A549 (cell line): ENCODE data around the gene TCF25. TPM values are rescaled to one million over a fixed set of nuclear protein-coding genes. Genes with fewer than 3 reads are reported as not detected.
A peak's percentile ranks its signal among the peaks of the same experiment; 100 is the strongest.

ENCODE experiments used
- ATAC-seq, 2 experiments: fragments of 200-7000 bp in 1 of 2; fragments of >200 bp in 1 of 2; cut with Nextera tagmentation in 1 of 2; cut with Tn5 transposase in 1 of 2; 3 replicates each; pipeline versions ENCODE4 v1.8.0 to v1.9.1; 2018 to 2020; ENCODE audit warnings: mild to moderate bottlenecking in 1 of 2, moderate library complexity in 1 of 2
- CTCF ChIA-PET: fragments of 300-600 bp; sonication (Branson Sonifier 250); formaldehyde crosslinking; extraction: SDS; loops from one replicate; lab custom pipeline; 2021; ENCODE audit warnings: antibody characterized with exemption, inconsistent platforms; lab: Yijun Ruan, JAX
- POLR2A ChIA-PET: fragments of 350-600 bp; formaldehyde crosslinking; extraction: SDS; loops from one replicate; lab custom pipeline; 2021; ENCODE audit warnings: antibody characterized with exemption, inconsistent platforms; lab: Yijun Ruan, JAX
- DNase-seq, 2 experiments: peaks; one replicate each; pipeline versions ENCODE4 v3.0.0 to v3.0.0-alpha.2; 2011 to 2016; ENCODE audit warnings: low read depth in 1 of 2, low spot score in 1 of 2
- FAIRE-seq: peaks from 2 replicates; lab custom pipeline; 2011; peaks lifted over from hg19 to GRCh38; lab: Jason Lieb, UNC
- H3K27ac ChIP-seq, 2 experiments: fragments of >200 bp; sonication (Bioruptor Twin); formaldehyde crosslinking; 3 replicates each; pipeline ENCODE4 v1.5.1; 2016 to 2017
- H3K4me1 ChIP-seq: fragments of >200 bp; sonication (Bioruptor Twin); formaldehyde crosslinking; 3 replicates; pipeline ENCODE4 v1.6.1; 2016
- H3K4me2 ChIP-seq: fragments of >200 bp; sonication (Bioruptor Twin); formaldehyde crosslinking; 3 replicates; pipeline ENCODE4 v1.6.1; 2016
- H3K4me3 ChIP-seq: fragments of >200 bp; sonication (Bioruptor Twin); formaldehyde crosslinking; 3 replicates; pipeline ENCODE4 v1.5.1; 2016
- H3K9me3 ChIP-seq: fragments of >200 bp; sonication (Bioruptor Twin); formaldehyde crosslinking; 3 replicates; pipeline ENCODE4 v1.6.1; 2016
- BHLHE40 ChIP-seq: IDR thresholded peaks from 2 replicates; pipeline ENCODE4 v1.6.1; 2012; ENCODE audit warnings: low read depth, low read length, inconsistent platforms
- EHF ChIP-seq: fragments of 250-450 bp; sonication (Bioruptor Pico); IDR thresholded peaks from 2 replicates; pipeline ENCODE4 v1.5.0; 2020; ENCODE audit warnings: mild to moderate bottlenecking
- HDAC2 ChIP-seq: fragments of 200-600 bp; sonication (generic); IDR thresholded peaks from 2 replicates; pipeline ENCODE4 v1.6.1; 2016
- HOXB13 ChIP-seq: fragments of 250-450 bp; sonication (Bioruptor Pico); IDR thresholded peaks from 2 replicates; pipeline ENCODE4 v1.5.0; 2020; ENCODE audit warnings: low read depth, mild to moderate bottlenecking, moderate library complexity
- HOXB5 ChIP-seq: fragments of 250-450 bp; sonication (Bioruptor Pico); IDR thresholded peaks from 2 replicates; pipeline ENCODE4 v1.5.0; 2020; ENCODE audit warnings: mild to moderate bottlenecking, moderate library complexity
- KDM5A ChIP-seq: fragments of 200-600 bp; sonication (generic); IDR thresholded peaks from 2 replicates; pipeline ENCODE4 v1.6.1; 2016; ENCODE audit warnings: antibody characterized with exemption, mild to moderate bottlenecking
- MAFK ChIP-seq: fragments of 450-650 bp; IDR thresholded peaks from 2 replicates; pipeline ENCODE4 v1.6.1; 2014; ENCODE audit not compliant: partially characterized antibody
- MYC ChIP-seq: IDR thresholded peaks from 2 replicates; pipeline ENCODE4 v1.6.1; 2012; ENCODE audit warnings: mild to moderate bottlenecking, inconsistent platforms, low read length, improper control_type of control experiment, borderline replicate concordance
- NFE2L2 ChIP-seq: fragments of 150-350 bp; conservative IDR thresholded peaks from 2 replicates; pipeline ENCODE4 v1.6.1; 2014; ENCODE audit warnings: low read length
- PHF8 ChIP-seq: fragments of 200-600 bp; sonication (generic); IDR thresholded peaks from 2 replicates; pipeline ENCODE4 v1.6.1; 2016; ENCODE audit warnings: low read depth, mild to moderate bottlenecking, antibody characterized with exemption, moderate library complexity, borderline replicate concordance
- POLR2AphosphoS2 ChIP-seq: conservative IDR thresholded peaks from 2 replicates; pipeline ENCODE4 v1.6.1; 2012; ENCODE audit warnings: low read length, improper control_type of control experiment, inconsistent platforms
- RCOR1 ChIP-seq: fragments of 150-350 bp; IDR thresholded peaks from 2 replicates; pipeline ENCODE4 v1.6.1; 2014; ENCODE audit warnings: antibody characterized with exemption, low read length, low read depth
- RFX5 ChIP-seq: fragments of 450-650 bp; IDR thresholded peaks from 2 replicates; pipeline ENCODE4 v1.7.1; 2014; ENCODE audit warnings: antibody characterized with exemption, mild to moderate bottlenecking, moderate library complexity
- SMC3 ChIP-seq: fragments of >200 bp; sonication (Bioruptor Twin); formaldehyde crosslinking; IDR thresholded peaks from 3 replicates; pipeline ENCODE4 v1.6.1; 2018; ENCODE audit warnings: inconsistent platforms
- TFCP2L1 ChIP-seq: fragments of 250-450 bp; sonication (Bioruptor Pico); IDR thresholded peaks from 2 replicates; pipeline ENCODE4 v1.5.0; 2021; ENCODE audit warnings: mild to moderate bottlenecking
- ZNF302 ChIP-seq: fragments of 250-450 bp; sonication (Bioruptor Pico); IDR thresholded peaks from 2 replicates; pipeline ENCODE4 v1.9.0; 2021; ENCODE audit warnings: inconsistent platforms, mild to moderate bottlenecking, moderate library complexity
- WGBS: methylation state at CpG from one replicate; pipeline ENCODE4 v1.1.6; 2017; ENCODE audit errors: missing lambda C conversion rate; 5-methylcytosine and 5-hydroxymethylcytosine counted together
- polyA plus RNA-seq, 4 experiments: library from polyadenylated mRNA; depleted of rRNA in 3 of 4; stranded (reverse); fragments of >200 nt; fragmentation: RNase III in 1 of 4; extraction: RNeasy Plus Mini Kit Qiagen cat#74134 plus additional on column Dnase treatment in 1 of 4; gene quantifications; 2 replicates in 3 of 4; 3 replicates in 1 of 4; pipeline ENCODE4 v1.2.3, GENCODE V29; 2011 to 2017
- TF ChIP-seq, protein P1 (sequence below): fragments of 250-450 bp; sonication (Bioruptor Pico); IDR thresholded peaks from 2 replicates; pipeline ENCODE4 v1.5.0; 2021; ENCODE audit warnings: mild to moderate bottlenecking, moderate library complexity, borderline replicate concordance
- TF ChIP-seq, protein P2 (sequence below): fragments of >200 bp; sonication (Bioruptor Twin); formaldehyde crosslinking; IDR thresholded peaks from 3 replicates; pipeline ENCODE4 v1.6.1; 2016
- TF ChIP-seq, protein P3 (sequence below): IDR thresholded peaks from 2 replicates; pipeline ENCODE4 v1.6.1; 2012

Gene TCF25
- polyA plus RNA-seq, 2 of the 4 experiments (the other 2 are of a cell fraction) = 125 TPM

DNA sequence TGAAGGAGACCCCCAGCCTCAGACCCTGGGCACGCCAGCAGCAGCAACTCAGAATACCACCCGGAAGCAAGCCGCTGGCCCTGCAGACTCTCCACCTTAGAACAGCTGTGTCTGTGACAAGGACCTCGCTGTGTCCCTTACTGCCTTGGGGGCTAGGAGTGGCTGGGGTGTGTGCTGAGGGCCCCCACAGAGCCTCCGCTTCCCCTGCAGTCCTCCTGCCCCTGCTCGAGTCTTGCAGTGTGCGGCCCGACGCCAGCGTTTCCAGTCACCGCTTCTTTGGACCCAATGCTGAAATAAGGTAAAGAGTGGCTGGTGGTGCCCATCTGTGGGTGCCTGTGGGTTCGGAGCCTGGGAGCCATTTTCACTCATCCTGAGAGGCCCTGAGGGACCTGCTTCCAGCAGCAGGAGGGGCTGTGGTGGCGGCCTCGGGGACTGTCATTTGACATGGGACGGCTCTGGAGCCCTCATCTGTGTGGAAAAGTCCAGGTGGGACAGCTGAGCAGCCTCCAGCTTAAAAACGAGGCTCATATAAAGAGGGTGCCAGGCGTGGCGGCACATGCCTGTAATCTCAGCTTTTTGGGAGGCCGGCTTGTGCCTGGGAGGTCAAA, 30.6 kb downstream of the TCF25 start:
- ATAC-seq (no peak; a peak in 2 of 6 replicates), FAIRE-seq (no peak), DNase-seq (no peak)
- WGBS = 87% methylated on average over 19 of the region's 19 CpGs
- Histone ChIP-seq H3K4me3 (no peak overlapping the region), H3K9me3 (peaks cover 7% of the 10 kb centered on the region; the same call in 1 of the 3 replicates), H3K4me2 (no peak overlapping the region), H3K27ac (no peak overlapping the region), H3K4me1 (no peaks in the 10 kb centered on the region)
- ChIA-PET POLR2A (no interaction called here), CTCF (interaction anchor here (0.7 kb wide), 1 partner anchor 21 kb away, joined by 3 read pairs; no protein-coding TSS in a partner anchor)
- TF ChIP-seq HOXB5 (no peak), PHF8 (no peak), NFE2L2 (no peak), RCOR1 (no peak), MYC (no peak), BHLHE40 (no peak), POLR2AphosphoS2 (no peak), HOXB13 (CRISPR knock-in tag) (no peak), HDAC2 (no peak), RFX5 (no peak), MAFK (no peak), EHF (no peak), KDM5A (no peak), TFCP2L1 (CRISPR knock-in tag) (no peak)
- TF ChIP-seq, protein P1, sequence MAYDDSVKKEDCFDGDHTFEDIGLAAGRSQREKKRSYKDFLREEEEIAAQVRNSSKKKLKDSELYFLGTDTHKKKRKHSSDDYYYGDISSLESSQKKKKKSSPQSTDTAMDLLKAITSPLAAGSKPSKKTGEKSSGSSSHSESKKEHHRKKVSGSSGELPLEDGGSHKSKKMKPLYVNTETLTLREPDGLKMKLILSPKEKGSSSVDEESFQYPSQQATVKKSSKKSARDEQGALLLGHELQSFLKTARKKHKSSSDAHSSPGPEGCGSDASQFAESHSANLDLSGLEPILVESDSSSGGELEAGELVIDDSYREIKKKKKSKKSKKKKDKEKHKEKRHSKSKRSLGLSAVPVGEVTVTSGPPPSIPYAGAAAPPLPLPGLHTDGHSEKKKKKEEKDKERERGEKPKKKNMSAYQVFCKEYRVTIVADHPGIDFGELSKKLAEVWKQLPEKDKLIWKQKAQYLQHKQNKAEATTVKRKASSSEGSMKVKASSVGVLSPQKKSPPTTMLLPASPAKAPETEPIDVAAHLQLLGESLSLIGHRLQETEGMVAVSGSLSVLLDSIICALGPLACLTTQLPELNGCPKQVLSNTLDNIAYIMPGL (CRISPR knock-in tag) = no peak
- TF ChIP-seq, protein P2, sequence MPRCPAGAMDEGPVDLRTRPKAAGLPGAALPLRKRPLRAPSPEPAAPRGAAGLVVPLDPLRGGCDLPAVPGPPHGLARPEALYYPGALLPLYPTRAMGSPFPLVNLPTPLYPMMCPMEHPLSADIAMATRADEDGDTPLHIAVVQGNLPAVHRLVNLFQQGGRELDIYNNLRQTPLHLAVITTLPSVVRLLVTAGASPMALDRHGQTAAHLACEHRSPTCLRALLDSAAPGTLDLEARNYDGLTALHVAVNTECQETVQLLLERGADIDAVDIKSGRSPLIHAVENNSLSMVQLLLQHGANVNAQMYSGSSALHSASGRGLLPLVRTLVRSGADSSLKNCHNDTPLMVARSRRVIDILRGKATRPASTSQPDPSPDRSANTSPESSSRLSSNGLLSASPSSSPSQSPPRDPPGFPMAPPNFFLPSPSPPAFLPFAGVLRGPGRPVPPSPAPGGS = no peak
- TF ChIP-seq, protein P3, sequence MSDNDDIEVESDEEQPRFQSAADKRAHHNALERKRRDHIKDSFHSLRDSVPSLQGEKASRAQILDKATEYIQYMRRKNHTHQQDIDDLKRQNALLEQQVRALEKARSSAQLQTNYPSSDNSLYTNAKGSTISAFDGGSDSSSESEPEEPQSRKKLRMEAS = no peak

GRCh38 chr16:89904606-89905510, 31.5 kb downstream of the TCF25 start:
- ChIA-PET CTCF (interaction anchor here (0.6 kb wide), 1 partner anchor 243 kb away, joined by 3 read pairs; no protein-coding TSS in a partner anchor), POLR2A (no interaction called here)
- WGBS = 94% methylated on average over 19 of the region's 31 CpGs
- Histone ChIP-seq H3K9me3 (peaks cover 7% of the 10 kb centered on the region; the same call in 1 of the 3 replicates), H3K27ac (no peak overlapping the region), H3K4me2 (no peak overlapping the region), H3K4me3 (no peak overlapping the region), H3K4me1 (peaks cover under 1% of the 10 kb centered on the region; the same call in 2 of the 3 replicates)
- DNase-seq = no peak
- peak; percentile 16 to 22; a peak in 5 of 6 replicates for ATAC-seq
- no peak for FAIRE-seq
- TF ChIP-seq ZNF302 (CRISPR knock-in tag) (no peak), SMC3 (no peak)
